ENCODE measurements around the gene ZNF610. TPM values are rescaled to one million over a fixed set of nuclear protein-coding genes. Genes with fewer than 3 reads are reported as not detected.
A peak's percentile ranks its signal among the peaks of the same experiment; 100 is the strongest.

Gene ZNF610
- total RNA-seq, 1 experiment from 2014 or later = not detected

GRCh38 chr19:52351512-52351911 is 15.5 kb downstream of the ZNF610 start:
- TF ChIP-seq ATF3 (IDR thresholded peaks at IDR 0.05) (no peak), ZFX (IDR thresholded peaks at IDR 0.05) (no peak), RAD21 (IDR thresholded peaks at IDR 0.05; ENCODE audit: low read depth) (peak; percentile 20; the same call in 1 of the 2 replicates), CTCF (IDR thresholded peaks at IDR 0.05 in 2 of 3, conservative IDR thresholded peaks at IDR 0.05 in 1 of 3; ENCODE audit: borderline replicate concordance in 1 of 3, insufficient read depth in 1 of 3, low read depth in 2 of 3, low read length in 2 of 3) (peak in 2 of 3 experiments; percentile 23; a peak in 3 of 6 replicates), REST (IDR thresholded peaks at IDR 0.05; ENCODE audit: low read depth) (no peak), MAX (IDR thresholded peaks at IDR 0.05) (no peak)
- no peak for ATAC-seq
- H3K27ac ChIP-seq (ENCODE audit: low read depth, low read length) = no peak overlapping the region
- H2AFZ ChIP-seq (ENCODE audit: low read depth, low read length, poor library complexity, severe bottlenecking) = no peak overlapping the region
- intact Hi-C loops (cut with micrococcal nuclease) = no loop called here
- CTCF ChIA-PET = no interaction called here
- no peaks in the 10 kb centered on the region for H3K79me2 ChIP-seq (ENCODE audit: insufficient read depth, low read length)
- no TSS peak for BruUV-seq (replicated peaks)
- RAD21 ChIA-PET (ENCODE audit: low non-redundant PET in 1 of 2, low total read pairs in 2 of 2, uncharacterized antibody in 2 of 2, unreplicated experiment in 2 of 2) = no interaction called here
- no peaks in the 10 kb centered on the region for H3K9me2 ChIP-seq (ENCODE audit: insufficient read depth)
- no peak overlapping the region for H3K4me3 ChIP-seq (replicated peaks in 1 of 2; ENCODE audit: low read depth in 1 of 2, low read length in 2 of 2)
- DNase-seq (ENCODE audit: low read depth, low spot score) = no peak
- POLR2A ChIA-PET = no interaction called here
- no peak overlapping the region for H3K9ac ChIP-seq (ENCODE audit: low read length)
- H3K27me3 ChIP-seq (ENCODE audit: insufficient read depth, low read length) = no peaks in the 10 kb centered on the region
- peaks cover 0 to 5% of the 10 kb centered on the region in 2 experiments; a peak in 2 of 4 replicates for H3K9me3 ChIP-seq (ENCODE audit: control insufficient read depth in 1 of 2, insufficient read depth in 1 of 2, low read depth in 1 of 2, low read length in 2 of 2)
- no peak overlapping the region for H3K4me2 ChIP-seq (ENCODE audit: low read length)
- no peaks in the 10 kb centered on the region for H3K36me3 ChIP-seq (ENCODE audit: control insufficient read depth in 1 of 2, insufficient read depth in 2 of 2, low read length in 2 of 2)
- no peaks in the 10 kb centered on the region for H4K20me1 ChIP-seq (ENCODE audit: insufficient read depth)
- no peaks in the 10 kb centered on the region for H3K4me1 ChIP-seq (ENCODE audit: control insufficient read depth in 1 of 2, insufficient read depth in 2 of 2, low read length in 2 of 2)

Measured in HCT116 (cell line).